Aorta (tissue), 5 donors: ENCODE measurements around the gene DNAJB12. TPM values are rescaled to one million over a fixed set of nuclear protein-coding genes. Genes with fewer than 3 reads are reported as not detected.
"Not testable (repeated sequence)": the region's sequence is repeated elsewhere in the genome, so short reads cannot be mapped to it uniquely, and the experiment has no call there.

ENCODE experiments used
- ATAC-seq: fragments of 200-7000 bp; cut with Tn5 transposase; one replicate; pipeline ENCODE4 v1.9.1; 2022; ENCODE audit warnings: moderate library complexity; ENCODE audit not compliant: low FRiP score
- DNase-seq, 2 donors: peaks; one replicate each; pipeline ENCODE4 v3.0.0-alpha.2; 2020
- H3K27ac ChIP-seq, 2 donors: one replicate each; pipeline ENCODE4 v1.5.1; 2013; ENCODE audit warnings: low read length in 2 of 2, mild to moderate bottlenecking in 2 of 2, moderate library complexity in 2 of 2, control low read depth in 1 of 2, inconsistent platforms in 1 of 2, low read depth in 1 of 2
- H3K27me3 ChIP-seq, 2 donors: one replicate each; pipeline ENCODE4 v1.6.1; 2013; ENCODE audit warnings: control low read depth in 1 of 2, low read length in 1 of 2, mild to moderate bottlenecking in 1 of 2, moderate library complexity in 1 of 2; ENCODE audit not compliant: insufficient read depth in 2 of 2, control insufficient read depth in 1 of 2
- H3K36me3 ChIP-seq, 2 donors: one replicate each; pipeline ENCODE4 v1.6.1; 2013; ENCODE audit warnings: control low read depth in 1 of 2, low read length in 1 of 2, mild to moderate bottlenecking in 1 of 2; ENCODE audit not compliant: insufficient read depth in 2 of 2, control insufficient read depth in 1 of 2
- H3K4me1 ChIP-seq, 2 donors: one replicate each; pipeline ENCODE4 v1.6.1; 2013; ENCODE audit warnings: low read length in 2 of 2, control low read depth in 1 of 2, mild to moderate bottlenecking in 1 of 2, moderate library complexity in 1 of 2; ENCODE audit not compliant: insufficient read depth in 2 of 2, control insufficient read depth in 1 of 2
- H3K4me3 ChIP-seq, 2 donors: one replicate each; pipeline ENCODE4 v1.5.1; 2013; ENCODE audit warnings: low read length in 2 of 2, control low read depth in 1 of 2, mild to moderate bottlenecking in 1 of 2
- H3K9me3 ChIP-seq: one replicate; pipeline ENCODE4 v1.6.1; 2013; ENCODE audit warnings: mild to moderate bottlenecking, low read length; ENCODE audit not compliant: control insufficient read depth
- WGBS, 2 donors: extraction: QIAGEN DNeasy Blood & Tissue Kit; methylation state at CpG; one replicate each; pipeline ENCODE4 v1.1.7; 2013; 5-methylcytosine and 5-hydroxymethylcytosine counted together
- intact Hi-C, 2 donors: fragments of 100-400 bp; cut with DNase I; formaldehyde crosslinking; loops; one replicate each; pipeline versions ENCODE4 v1.14.2 to v1.15.0; 2022
- long read RNA-seq, 2 donors: library from polyadenylated mRNA; unstranded; transcript quantifications; one replicate each; pipeline ENCODE4 v2.0.0, GENCODE V29; 2020 to 2021
- polyA plus RNA-seq, 2 donors: library from polyadenylated mRNA; stranded (reverse); fragments of 200-250 nt; gene quantifications; one replicate each; pipeline ENCODE4 v1.2.3, GENCODE V29; 2013
- total RNA-seq, 2 donors: library from RNA; stranded (reverse); fragmentation: NEBNext Ultra II Directional; extraction: Animal tissue kit (Norgen Biotek cat#: 25700); gene quantifications; one replicate each; pipeline ENCODE4 v1.2.1, GENCODE V29; 2021
- donor health status: healthy with polysubstance abuse.
- donor health status: Bipolar disorder and iron deficiency.
- donor health status: DM: no; HTN: no; CAD: no.
- donor health status: DM: no; HTN: no; CAD: no.
- donor health status: DM: yes; HTN: yes; CAD: no.

Gene DNAJB12
- total RNA-seq (10 to 100 TPM; 33.1 to 34.7 TPM), polyA plus RNA-seq (10 to 100 TPM; 12.0 to 30.3 TPM)
- long read RNA-seq, donor 1, full-length matches to known transcripts = 135 of 233 reads
- long read RNA-seq, donor 1, partial matches to known transcripts = 13 of 233 reads
- long read RNA-seq, donor 1, other reads (novel, unspliced or antisense) = 85 of 233 reads
- long read RNA-seq, donor 2, full-length matches to known transcripts = 23 of 32 reads
- long read RNA-seq, donor 2, partial matches to known transcripts = 0 of 32 reads
- long read RNA-seq, donor 2, other reads (novel, unspliced or antisense) = 9 of 32 reads

DNA sequence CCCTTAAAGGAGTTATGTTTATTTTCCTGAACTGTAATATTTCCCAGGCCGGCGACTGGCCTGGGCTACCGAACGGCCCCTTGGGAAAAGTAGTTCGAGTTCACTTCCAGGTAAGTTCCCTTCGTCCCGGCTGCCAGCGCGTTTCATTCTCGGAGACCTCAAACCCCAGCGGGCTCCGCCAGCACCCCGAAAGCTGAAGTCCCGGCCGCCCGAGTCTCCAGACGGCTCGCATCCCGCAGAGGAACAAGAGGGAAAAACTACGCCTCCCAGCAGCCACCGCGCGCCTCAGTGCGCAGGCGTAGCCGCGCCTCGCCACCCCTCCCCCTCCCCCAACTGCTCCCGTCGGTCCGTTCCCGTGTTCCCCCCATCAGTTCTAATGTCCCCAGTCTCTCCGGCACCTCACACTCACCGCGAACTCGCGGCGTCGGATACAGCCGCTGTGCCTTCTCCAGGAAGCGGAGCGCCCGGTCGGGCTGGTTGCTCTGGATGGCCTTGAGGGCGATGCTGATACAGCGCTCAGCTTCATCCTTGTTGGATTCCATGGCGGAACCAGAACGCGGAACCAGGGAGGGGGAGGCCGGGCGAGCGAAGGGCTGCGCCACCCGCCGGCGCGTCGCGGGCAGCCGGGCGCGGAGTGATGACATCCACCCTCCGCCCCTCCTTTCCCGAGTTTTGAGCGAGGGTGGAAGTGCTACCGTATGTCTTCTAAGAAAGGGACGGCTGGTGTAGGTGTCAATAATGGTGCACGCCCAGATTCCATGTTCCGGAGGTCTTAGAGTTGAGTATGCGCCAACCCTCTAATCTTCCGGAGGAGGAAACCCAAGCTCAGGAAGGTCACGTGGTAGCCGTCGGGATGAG, at the start of gene DNAJB12:
DNAJB12 (minus strand) TSS at position 564 of the 858 bp plus-strand sequence; CDS start at position 542, 22 bp downstream.
- intact Hi-C loops = loop anchor here in 1 of 2 donors (10.0 kb wide), 1 partner anchor 270 kb away; the partner anchor contains the start of gene MICU1
- DNase-seq (peak; percentile 94 to 96), ATAC-seq (peak; percentile 96)
- Histone ChIP-seq H3K9me3 (no peaks in the 10 kb centered on the region), H3K36me3 (no peaks in the 10 kb centered on the region), H3K4me1 (peaks cover 0 to 2% of the 10 kb centered on the region in 2 donors), H3K27ac (peak within 1 kb of the TSS in 1 of 2 donors; percentile 88), H3K27me3 (no peaks in the 10 kb centered on the region), H3K4me3 (peak within 1 kb of the TSS; percentile 70 to 76)
- 0% methylated on average over 74 of the region's 74 CpGs for WGBS, 2 donors

GRCh38 chr10:72395581-72395980, 40.9 kb upstream of the DNAJB12 start:
- 94 to 95% methylated on average over 3 of the region's 3 CpGs for WGBS, 2 donors
- H3K4me1 ChIP-seq, H3K4me3 ChIP-seq, H3K27me3 ChIP-seq, intact Hi-C loops, H3K36me3 ChIP-seq, H3K27ac ChIP-seq, ATAC-seq, H3K9me3 ChIP-seq: not testable (repeated sequence)
- peak in 1 of 2 donors; percentile 58 for DNase-seq

GRCh38 chr10:72392571-72392970, 37.9 kb upstream of the DNAJB12 start:
- H3K4me3 ChIP-seq = no peak overlapping the region
- no peak overlapping the region for H3K27ac ChIP-seq
- no peaks in the 10 kb centered on the region for H3K9me3 ChIP-seq
- ATAC-seq (no peak), DNase-seq (no peak)
- H3K36me3 ChIP-seq = peaks cover 2 to 3% of the 10 kb centered on the region in 2 donors
- H3K4me1 ChIP-seq = no peaks in the 10 kb centered on the region
- no peaks in the 10 kb centered on the region for H3K27me3 ChIP-seq
- 81 to 87% methylated on average over 1 of the region's 1 CpG for WGBS, 2 donors
- intact Hi-C loops = no loop called here

GRCh38 chr10:72390764-72391163, 36.0 kb upstream of the DNAJB12 start:
- no peak for ATAC-seq
- intact Hi-C loops = no loop called here
- no peak for DNase-seq
- Histone ChIP-seq H3K9me3 (no peaks in the 10 kb centered on the region), H3K27ac (no peak overlapping the region), H3K4me1 (no peaks in the 10 kb centered on the region), H3K27me3 (no peaks in the 10 kb centered on the region), H3K36me3 (peaks cover 2 to 3% of the 10 kb centered on the region in 2 donors), H3K4me3 (no peak overlapping the region)
- WGBS, 2 donors = 92 to 97% methylated on average over 2 of the region's 2 CpGs

DNA sequence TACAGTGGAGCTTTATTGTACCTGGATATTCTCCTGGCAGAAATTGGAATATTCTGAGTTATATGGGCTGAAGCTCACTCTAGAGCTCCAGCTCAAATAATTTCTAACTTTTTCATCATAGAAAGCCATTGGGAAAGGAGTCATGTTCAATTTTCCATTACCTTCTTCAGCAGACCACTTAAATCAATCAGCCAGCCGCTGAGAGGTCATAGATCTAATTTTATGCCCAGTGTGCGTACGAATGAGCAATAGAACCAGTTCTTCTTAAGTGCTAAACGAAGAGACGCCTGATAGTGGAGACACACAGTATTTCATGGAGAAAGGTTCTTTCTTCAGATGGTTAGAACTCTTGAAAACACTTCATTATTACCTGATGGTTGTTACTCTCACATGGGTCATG, 35.0 kb upstream of the DNAJB12 start:
- DNase-seq (no peak), ATAC-seq (no peak)
- H3K27me3 ChIP-seq = no peaks in the 10 kb centered on the region
- H3K36me3 ChIP-seq = peaks cover 2 to 3% of the 10 kb centered on the region in 2 donors
- H3K9me3 ChIP-seq = no peaks in the 10 kb centered on the region
- H3K4me1 ChIP-seq = no peaks in the 10 kb centered on the region
- no peak overlapping the region for H3K27ac ChIP-seq
- WGBS, 2 donors = 94 to 96% methylated on average over 5 of the region's 5 CpGs
- H3K4me3 ChIP-seq = no peak overlapping the region
- intact Hi-C loops = no loop called here

DNA sequence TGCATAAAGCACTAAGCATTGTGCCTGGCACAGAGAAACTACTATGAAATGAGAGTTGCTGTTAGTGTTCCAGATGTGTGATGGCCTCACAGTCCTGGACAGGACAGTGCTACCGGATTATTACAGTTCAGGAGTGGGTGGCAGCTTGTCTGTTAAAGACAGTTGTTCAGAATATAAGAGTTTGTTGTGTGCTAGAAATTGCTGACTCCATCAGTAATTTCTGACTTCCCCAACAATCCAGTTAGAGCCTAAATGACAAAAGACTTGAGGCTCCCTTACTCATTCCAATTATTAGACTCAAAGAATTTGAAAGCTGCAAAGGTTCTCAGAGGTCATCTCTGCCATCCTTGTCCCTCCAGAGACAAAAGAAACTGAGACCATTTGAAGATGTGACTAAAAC, 34.3 kb upstream of the DNAJB12 start:
- no peaks in the 10 kb centered on the region for H3K4me1 ChIP-seq
- DNase-seq (no peak), ATAC-seq (no peak)
- H3K27ac ChIP-seq = no peak overlapping the region
- intact Hi-C loops = no loop called here
- WGBS, 2 donors = 92 to 97% methylated on average over 1 of the region's 1 CpG
- peaks cover 2 to 3% of the 10 kb centered on the region in 2 donors for H3K36me3 ChIP-seq
- no peaks in the 10 kb centered on the region for H3K27me3 ChIP-seq
- no peaks in the 10 kb centered on the region for H3K9me3 ChIP-seq
- no peak overlapping the region for H3K4me3 ChIP-seq

- intact Hi-C loops = no loop called here
- DNase-seq (no peak), ATAC-seq (no peak)
- 97 to 99% methylated on average over 5 of the region's 5 CpGs for WGBS, 2 donors
- peaks cover 2 to 3% of the 10 kb centered on the region in 2 donors for H3K36me3 ChIP-seq
- no peaks in the 10 kb centered on the region for H3K4me1 ChIP-seq
- H3K27me3 ChIP-seq = no peaks in the 10 kb centered on the region
- no peak overlapping the region for H3K27ac ChIP-seq
- no peaks in the 10 kb centered on the region for H3K9me3 ChIP-seq
- no peak overlapping the region for H3K4me3 ChIP-seq
These were observed 33.3 kb upstream of the DNAJB12 start for GRCh38 chr10:72388062-72388461.

- Histone ChIP-seq H3K27me3 (no peaks in the 10 kb centered on the region), H3K4me1 (no peaks in the 10 kb centered on the region), H3K9me3 (no peaks in the 10 kb centered on the region), H3K4me3 (no peak overlapping the region), H3K27ac (no peak overlapping the region), H3K36me3 (peaks cover 0 to 3% of the 10 kb centered on the region in 2 donors)
- DNase-seq (no peak), ATAC-seq (no peak)
- WGBS, 2 donors = 77 to 79% methylated on average over 3 of the region's 3 CpGs
- intact Hi-C loops = no loop called here
These were observed 32.3 kb upstream of the DNAJB12 start for GRCh38 chr10:72386916-72387586.
